ENCODE results near the gene ANGPTL7.

GRCh38 chr1:11175461-11175860 lies 13.7 kb upstream of the ANGPTL7 start:
- TF ChIP-seq CTCF (optimal IDR thresholded peaks at IDR 0.05 in 1 of 3, IDR thresholded peaks at IDR 0.05 in 1 of 3, conservative IDR thresholded peaks at IDR 0.05 in 1 of 3; ENCODE audit: extremely low read depth in 1 of 3, insufficient read depth in 2 of 3, low read length in 3 of 3) (no peak), EZH2 (IDR thresholded peaks at IDR 0.05; ENCODE audit: low read length) (no peak)
